SU-DHL-6 (cell line): ENCODE results near the gene PKN1.

Source experiments
- EZH2phosphoT487 ChIP-seq: fragments of 200-600 bp; sonication (generic), shearing (Covaris generic); conservative IDR thresholded peaks from 2 replicates; pipeline ENCODE4 v1.6.1; 2018; ENCODE audit warnings: mild to moderate bottlenecking, antibody characterized with exemption, low read length, moderate library complexity, mixed read lengths
- TF ChIP-seq, protein P1 (sequence below): fragments of 200-600 bp; sonication (generic); IDR thresholded peaks from one replicate; pipeline ENCODE4 v1.5.1; 2017; ENCODE audit warnings: antibody characterized with exemption, mild to moderate bottlenecking, low read length, moderate library complexity; ENCODE audit not compliant: insufficient read depth, poor library complexity, severe bottlenecking

DNA sequence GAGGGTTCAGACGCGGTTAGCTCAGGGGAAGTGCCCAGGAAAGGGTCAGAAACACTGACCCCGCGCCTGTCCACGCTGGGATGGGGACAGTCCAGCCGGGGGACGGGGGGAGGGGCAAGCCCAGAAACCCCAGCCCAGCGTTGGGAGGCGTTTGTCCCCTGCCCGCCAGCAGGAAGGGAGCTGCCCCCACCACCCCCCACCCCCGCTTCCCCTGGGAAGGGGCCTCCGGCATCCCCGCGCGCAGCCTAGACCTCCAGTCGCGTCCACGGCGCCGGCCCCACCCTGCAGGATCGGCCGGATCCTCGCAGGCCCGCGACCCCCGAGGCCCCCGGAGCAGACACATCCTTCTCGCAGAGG is 62.5 kb downstream of the PKN1 start:
- no peak for TF ChIP-seq EZH2phosphoT487
- TF ChIP-seq, protein P1, sequence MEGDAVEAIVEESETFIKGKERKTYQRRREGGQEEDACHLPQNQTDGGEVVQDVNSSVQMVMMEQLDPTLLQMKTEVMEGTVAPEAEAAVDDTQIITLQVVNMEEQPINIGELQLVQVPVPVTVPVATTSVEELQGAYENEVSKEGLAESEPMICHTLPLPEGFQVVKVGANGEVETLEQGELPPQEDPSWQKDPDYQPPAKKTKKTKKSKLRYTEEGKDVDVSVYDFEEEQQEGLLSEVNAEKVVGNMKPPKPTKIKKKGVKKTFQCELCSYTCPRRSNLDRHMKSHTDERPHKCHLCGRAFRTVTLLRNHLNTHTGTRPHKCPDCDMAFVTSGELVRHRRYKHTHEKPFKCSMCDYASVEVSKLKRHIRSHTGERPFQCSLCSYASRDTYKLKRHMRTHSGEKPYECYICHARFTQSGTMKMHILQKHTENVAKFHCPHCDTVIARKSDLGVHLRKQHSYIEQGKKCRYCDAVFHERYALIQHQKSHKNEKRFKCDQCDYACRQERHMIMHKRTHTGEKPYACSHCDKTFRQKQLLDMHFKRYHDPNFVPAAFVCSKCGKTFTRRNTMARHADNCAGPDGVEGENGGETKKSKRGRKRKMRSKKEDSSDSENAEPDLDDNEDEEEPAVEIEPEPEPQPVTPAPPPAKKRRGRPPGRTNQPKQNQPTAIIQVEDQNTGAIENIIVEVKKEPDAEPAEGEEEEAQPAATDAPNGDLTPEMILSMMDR = no peak
